GM23248 (cell line): ENCODE data around the gene CASS4.

Source experiments
- EZH2 ChIP-seq: fragments of 200-600 bp; sonication (generic); IDR thresholded peaks from 2 replicates; pipeline ENCODE4 v1.6.1; 2018; ENCODE audit warnings: antibody characterized with exemption, mild to moderate bottlenecking; ENCODE audit not compliant: insufficient read depth, poor library complexity, severe bottlenecking
- EZH2phosphoT487 ChIP-seq: fragments of 200-600 bp; sonication (generic); IDR thresholded peaks from 2 replicates; pipeline ENCODE4 v1.6.1; 2018; ENCODE audit warnings: antibody characterized with exemption, moderate library complexity, mild to moderate bottlenecking, low read depth; ENCODE audit not compliant: insufficient read depth

DNA sequence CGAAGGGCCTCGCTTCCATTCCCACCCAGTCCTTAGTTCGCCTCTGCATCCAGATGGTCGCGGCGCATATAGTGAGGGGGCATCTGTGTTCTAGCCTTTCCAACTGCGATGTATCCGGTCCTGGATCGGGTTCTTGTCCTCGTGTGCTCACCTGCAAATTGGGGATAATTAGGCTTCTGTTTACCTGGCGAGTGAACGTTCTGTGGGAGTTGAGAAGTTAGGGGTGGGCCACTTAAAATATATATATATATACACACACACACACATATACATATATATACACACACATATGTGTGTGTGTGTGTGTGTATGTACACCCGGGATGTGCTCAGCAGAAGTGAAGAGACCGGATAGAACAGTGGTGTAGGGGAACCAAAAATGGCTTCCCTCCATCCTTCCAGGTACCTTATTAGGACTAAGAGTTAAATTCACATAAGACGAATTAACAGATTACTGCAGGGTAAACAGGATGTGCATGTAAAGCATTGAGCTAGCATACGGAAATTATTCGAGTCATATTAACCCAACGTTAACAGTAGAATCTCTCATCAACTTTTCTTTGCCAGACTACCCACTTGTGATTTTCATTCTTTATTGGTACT lies 19.1 kb upstream of the CASS4 start:
- TF ChIP-seq EZH2phosphoT487 = no peak
- no peak for TF ChIP-seq EZH2
